NCI-H345 treated with DMSO at 0.1 percent for 48 hours (cell line): Measurements from ENCODE around the gene CXCL10.

ENCODE experiments used
- DNase-seq: peaks from one replicate; lab custom pipeline; 2025; ENCODE audit not compliant: unreplicated experiment; lab: John Stamatoyannopoulos, UW

CXCL10 gene

GRCh38 chr4:75997081-75997480 is 26.2 kb downstream of the CXCL10 start:
- DNase-seq = no peak

DNA sequence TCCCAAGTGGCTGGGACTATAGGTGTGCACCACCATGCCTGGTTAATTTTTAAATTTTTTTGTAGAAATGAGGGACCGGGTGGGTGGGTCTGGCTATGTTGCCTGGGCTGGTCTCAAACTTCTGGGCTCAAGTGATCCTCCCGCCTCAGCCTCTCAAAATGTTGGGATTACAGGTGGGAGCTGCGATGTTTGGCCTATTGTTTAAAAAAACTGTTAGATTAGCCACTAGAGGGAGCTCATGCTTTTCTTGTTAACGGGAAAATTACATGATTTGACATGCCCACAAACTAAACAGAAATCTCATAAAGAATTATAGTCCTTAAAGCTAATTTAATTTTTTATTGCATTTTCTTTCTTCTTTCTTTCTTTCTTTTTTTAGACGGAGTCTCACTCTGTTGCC is 27.6 kb downstream of the CXCL10 start:
- DNase-seq = peak; percentile 59

- DNase-seq = no peak
Measured at GRCh38 chr4:75992462-75992861, 30.8 kb downstream of the CXCL10 start.

- no peak for DNase-seq
Measured at GRCh38 chr4:75989846-75990528, 33.3 kb downstream of the CXCL10 start.

- no peak for DNase-seq
Measured at GRCh38 chr4:75985116-75985515, 38.2 kb downstream of the CXCL10 start.

DNA sequence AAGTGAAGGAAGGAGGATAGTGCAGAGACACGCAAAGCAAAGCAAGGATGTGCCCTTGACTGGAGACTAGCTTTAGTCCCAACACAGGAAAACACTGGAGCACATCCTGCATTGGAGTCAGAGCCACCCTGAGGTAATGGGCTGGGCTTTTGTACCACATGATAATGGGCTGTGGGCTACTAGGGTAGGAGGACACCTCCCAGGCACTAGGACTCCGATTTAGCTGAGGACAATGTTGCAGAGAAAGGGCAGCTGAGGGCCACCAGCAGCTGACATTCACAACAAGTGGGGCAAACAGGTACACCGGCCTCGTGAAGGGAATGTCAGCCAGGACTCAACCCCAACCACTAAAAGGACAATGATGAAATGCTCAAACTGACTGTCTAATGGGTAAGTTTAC is 42.7 kb downstream of the CXCL10 start:
- DNase-seq = no peak

DNA sequence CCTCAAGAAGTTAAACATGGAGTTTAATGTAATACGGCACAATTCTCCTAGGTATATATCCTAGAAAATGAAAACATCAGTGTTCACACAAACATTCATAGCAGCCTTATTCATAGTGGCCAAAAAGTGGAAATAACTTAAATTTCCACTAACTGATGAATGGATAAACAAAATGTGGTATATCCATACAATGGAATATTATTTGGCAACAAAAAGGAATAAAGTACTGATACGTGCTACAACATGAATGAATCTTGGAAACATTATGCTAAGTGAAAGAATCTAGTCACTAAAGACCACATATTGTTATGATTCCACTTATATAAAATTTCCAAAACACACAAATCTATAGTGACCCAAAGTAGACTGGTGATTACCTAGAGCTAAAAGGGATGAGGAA is 47.1 kb downstream of the CXCL10 start:
- no peak for DNase-seq

DNA sequence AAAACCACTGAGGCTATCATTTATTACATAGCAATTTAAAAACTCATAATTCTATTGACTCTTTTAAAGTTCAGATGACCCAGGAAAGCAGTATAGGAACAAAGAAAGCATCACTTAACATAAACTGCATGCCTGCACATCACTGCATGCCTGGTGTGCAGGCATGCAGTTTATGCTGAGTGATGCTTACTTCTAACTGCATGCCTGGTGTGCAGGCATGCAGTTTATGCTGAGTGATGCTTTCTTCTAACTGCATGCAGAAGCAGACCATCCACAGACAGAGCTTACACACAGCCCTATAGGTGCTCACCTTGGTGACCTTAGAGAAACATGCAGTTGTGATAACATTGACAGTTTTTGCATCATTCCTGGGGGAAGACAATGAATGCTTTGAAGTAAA is 49.5 kb downstream of the CXCL10 start:
- no peak for DNase-seq
